ENCODE data around the gene GABARAPL1.

GRCh38 chr12:10196210-10196609 lies 16.5 kb upstream of the GABARAPL1 start:
- no peak for TF ChIP-seq REST (IDR thresholded peaks at IDR 0.05; ENCODE audit: insufficient read depth in 1 of 2, low read depth in 2 of 2, low read length in 2 of 2)
- TF ChIP-seq POLR2AphosphoS5 (IDR thresholded peaks at IDR 0.05; ENCODE audit: low read depth, low read length), result no peak
- no peak for TF ChIP-seq TAF1 (IDR thresholded peaks at IDR 0.05; ENCODE audit: borderline replicate concordance, insufficient read depth, low read length)
- TF ChIP-seq SIN3A (IDR thresholded peaks at IDR 0.05; ENCODE audit: borderline replicate concordance, insufficient read depth, low read length), result no peak

Measured in PFSK-1 (cell line).